Endodermal cell (in vitro differentiated cells): ENCODE data around the gene NTRK2. TPM values are rescaled to one million over a fixed set of nuclear protein-coding genes. Genes with fewer than 3 reads are reported as not detected.

ENCODE experiments used
- DNase-seq: peaks from one replicate; pipeline ENCODE4 v3.0.0-alpha.2; 2017
- H3K27ac ChIP-seq: 2 replicates; pipeline ENCODE4 v1.5.1; 2013; ENCODE audit warnings: mild to moderate bottlenecking, low read depth, low read length, moderate library complexity
- H3K27me3 ChIP-seq: 2 replicates; pipeline ENCODE4 v1.6.1; 2013; ENCODE audit warnings: mild to moderate bottlenecking, low read length, moderate library complexity; ENCODE audit not compliant: insufficient read depth, control insufficient read depth, poor library complexity, severe bottlenecking
- H3K36me3 ChIP-seq: 2 replicates; pipeline ENCODE4 v1.7.0; 2013; ENCODE audit warnings: mild to moderate bottlenecking, low read length, moderate library complexity; ENCODE audit not compliant: control insufficient read depth, insufficient read depth
- H3K4me1 ChIP-seq: one replicate; pipeline ENCODE4 v1.7.0; 2013; ENCODE audit warnings: low read length; ENCODE audit not compliant: control insufficient read depth, insufficient read depth
- H3K4me3 ChIP-seq: 2 replicates; pipeline ENCODE4 v1.5.1; 2013; ENCODE audit warnings: mild to moderate bottlenecking, low read length, moderate library complexity
- H3K9ac ChIP-seq: 2 replicates; pipeline ENCODE4 v1.6.1; 2013; ENCODE audit warnings: mild to moderate bottlenecking, low read length, moderate library complexity; ENCODE audit not compliant: poor library complexity, severe bottlenecking; ENCODE audit errors: extremely low read depth
- H3K9me3 ChIP-seq: 2 replicates; pipeline ENCODE4 v1.6.1; 2013; ENCODE audit warnings: mild to moderate bottlenecking, low read length, moderate library complexity; ENCODE audit not compliant: control insufficient read depth
- H3K27ac Mint-ChIP-seq: 2 replicates; pipeline ENCODE4 v1.8.0; 2020; ENCODE audit warnings: mixed read lengths
- H3K27me3 Mint-ChIP-seq: 2 replicates; pipeline ENCODE4 v1.8.0; 2021; ENCODE audit warnings: mild to moderate bottlenecking, mixed read lengths; ENCODE audit not compliant: insufficient read depth
- H3K36me3 Mint-ChIP-seq: 2 replicates; pipeline ENCODE4 v1.8.0; 2020; ENCODE audit warnings: low read depth, mixed read lengths
- H3K4me1 Mint-ChIP-seq: 2 replicates; pipeline ENCODE4 v1.8.0; 2020; ENCODE audit warnings: mixed read lengths
- H3K4me3 Mint-ChIP-seq: 2 replicates; pipeline ENCODE4 v1.8.0; 2020; ENCODE audit warnings: mild to moderate bottlenecking, moderate library complexity, mixed read lengths
- H3K9me3 Mint-ChIP-seq: 2 replicates; pipeline ENCODE4 v1.8.0; 2020; ENCODE audit warnings: mild to moderate bottlenecking, mixed read lengths
- WGBS, 2 experiments: methylation state at CpG; one replicate each; pipeline versions ENCODE4 v1.1.5 to v1.1.7; 2013; ENCODE audit warnings: missing lambda C conversion rate in 2 of 2, mixed read lengths in 1 of 2; ENCODE audit not compliant: insufficient coverage in 1 of 2, insufficient read length in 1 of 2; 5-methylcytosine and 5-hydroxymethylcytosine counted together
- total RNA-seq, 2 donors: library from RNA; stranded (reverse); fragmentation: NEBNext Ultra II Directional in 1 of 2; extraction: Animal tissue kit (Norgen Biotek cat#: 25700) in 1 of 2; gene quantifications; 2 replicates in 1 of 2; 3 replicates in 1 of 2; pipeline ENCODE4 v1.2.1, GENCODE V29; 2021
- TF ChIP-seq, protein P1 (sequence below): fragments of 200-600 bp; sonication (generic); conservative IDR thresholded peaks from 2 replicates; pipeline ENCODE4 v1.5.0; 2021; ENCODE audit warnings: antibody characterized with exemption, mild to moderate bottlenecking

Gene NTRK2
- total RNA-seq, 2 donors from 2014 or later: 0.09 to 0.18 TPM

DNA sequence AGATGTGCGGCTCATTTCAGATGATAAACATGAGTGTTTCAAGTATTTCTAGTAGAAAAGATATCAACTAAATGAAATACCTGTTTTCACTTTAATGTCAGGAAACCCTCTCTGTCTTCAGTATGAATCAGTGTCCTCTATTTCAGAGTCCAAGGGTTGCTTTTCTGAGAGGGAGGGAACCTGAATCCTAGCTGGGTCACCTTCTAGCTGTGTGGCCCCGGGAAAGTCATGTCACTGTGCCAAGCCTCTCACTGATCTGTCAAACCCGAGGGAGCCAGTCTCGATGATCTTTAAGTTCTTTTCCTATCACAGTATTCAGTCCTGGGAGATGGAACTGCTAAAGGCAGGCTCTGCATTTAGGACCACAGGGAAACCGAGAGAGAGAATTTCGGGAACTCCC, 258.9 kb downstream of the NTRK2 start:
- Mint-ChIP-seq H3K4me1 (peaks cover 9% of the 10 kb centered on the region), H3K4me3 (no peak overlapping the region), H3K27ac (no peak overlapping the region), H3K9me3 (no peaks in the 10 kb centered on the region), H3K36me3 (no peaks in the 10 kb centered on the region), H3K27me3 (no peaks in the 10 kb centered on the region)
- no peak for DNase-seq
- H3K9ac ChIP-seq: no peak overlapping the region
- no peaks in the 10 kb centered on the region for H3K4me1 ChIP-seq
- no peaks in the 10 kb centered on the region for H3K27me3 ChIP-seq
- TF ChIP-seq, protein P1, sequence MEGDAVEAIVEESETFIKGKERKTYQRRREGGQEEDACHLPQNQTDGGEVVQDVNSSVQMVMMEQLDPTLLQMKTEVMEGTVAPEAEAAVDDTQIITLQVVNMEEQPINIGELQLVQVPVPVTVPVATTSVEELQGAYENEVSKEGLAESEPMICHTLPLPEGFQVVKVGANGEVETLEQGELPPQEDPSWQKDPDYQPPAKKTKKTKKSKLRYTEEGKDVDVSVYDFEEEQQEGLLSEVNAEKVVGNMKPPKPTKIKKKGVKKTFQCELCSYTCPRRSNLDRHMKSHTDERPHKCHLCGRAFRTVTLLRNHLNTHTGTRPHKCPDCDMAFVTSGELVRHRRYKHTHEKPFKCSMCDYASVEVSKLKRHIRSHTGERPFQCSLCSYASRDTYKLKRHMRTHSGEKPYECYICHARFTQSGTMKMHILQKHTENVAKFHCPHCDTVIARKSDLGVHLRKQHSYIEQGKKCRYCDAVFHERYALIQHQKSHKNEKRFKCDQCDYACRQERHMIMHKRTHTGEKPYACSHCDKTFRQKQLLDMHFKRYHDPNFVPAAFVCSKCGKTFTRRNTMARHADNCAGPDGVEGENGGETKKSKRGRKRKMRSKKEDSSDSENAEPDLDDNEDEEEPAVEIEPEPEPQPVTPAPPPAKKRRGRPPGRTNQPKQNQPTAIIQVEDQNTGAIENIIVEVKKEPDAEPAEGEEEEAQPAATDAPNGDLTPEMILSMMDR: no peak
- no peaks in the 10 kb centered on the region for H3K9me3 ChIP-seq
- no peaks in the 10 kb centered on the region for H3K36me3 ChIP-seq
- no peak overlapping the region for H3K4me3 ChIP-seq
- WGBS, 2 experiments: 78 to 88% methylated on average over 3 to 6 of the region's 6 CpGs
- no peak overlapping the region for H3K27ac ChIP-seq

DNA sequence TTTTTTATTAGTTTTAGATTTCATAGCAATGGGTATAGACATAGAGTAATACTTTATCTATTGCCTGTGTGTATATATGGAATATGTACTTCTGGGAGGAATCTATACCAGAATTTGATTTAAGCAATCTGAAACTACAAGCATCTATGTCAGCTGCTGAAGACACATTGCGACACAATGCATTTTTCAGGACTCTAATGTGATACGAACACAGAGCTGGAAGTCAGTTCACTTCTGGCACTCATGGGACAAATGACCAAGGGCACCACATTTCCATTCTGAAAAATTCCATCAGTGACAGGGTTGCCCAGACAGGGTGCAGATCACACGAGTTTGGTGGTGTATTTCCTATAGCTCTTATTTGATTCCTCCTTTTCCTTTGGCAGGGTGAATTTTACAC, 259.5 kb downstream of the NTRK2 start:
- H3K4me3 Mint-ChIP-seq: no peak overlapping the region
- DNase-seq: no peak
- no peaks in the 10 kb centered on the region for H3K36me3 ChIP-seq
- no peaks in the 10 kb centered on the region for H3K9me3 Mint-ChIP-seq
- peaks cover 6% of the 10 kb centered on the region for H3K4me1 Mint-ChIP-seq
- no peaks in the 10 kb centered on the region for H3K27me3 Mint-ChIP-seq
- no peak overlapping the region for H3K4me3 ChIP-seq
- no peaks in the 10 kb centered on the region for H3K9me3 ChIP-seq
- TF ChIP-seq, protein P1: no peak
- no peaks in the 10 kb centered on the region for H3K36me3 Mint-ChIP-seq
- H3K9ac ChIP-seq: no peak overlapping the region
- no peak overlapping the region for H3K27ac Mint-ChIP-seq
- H3K27me3 ChIP-seq: no peaks in the 10 kb centered on the region
- no peak overlapping the region for H3K27ac ChIP-seq
- no peaks in the 10 kb centered on the region for H3K4me1 ChIP-seq
- 92 to 94% methylated on average over 2 to 3 of the region's 3 CpGs for WGBS, 2 experiments

DNA sequence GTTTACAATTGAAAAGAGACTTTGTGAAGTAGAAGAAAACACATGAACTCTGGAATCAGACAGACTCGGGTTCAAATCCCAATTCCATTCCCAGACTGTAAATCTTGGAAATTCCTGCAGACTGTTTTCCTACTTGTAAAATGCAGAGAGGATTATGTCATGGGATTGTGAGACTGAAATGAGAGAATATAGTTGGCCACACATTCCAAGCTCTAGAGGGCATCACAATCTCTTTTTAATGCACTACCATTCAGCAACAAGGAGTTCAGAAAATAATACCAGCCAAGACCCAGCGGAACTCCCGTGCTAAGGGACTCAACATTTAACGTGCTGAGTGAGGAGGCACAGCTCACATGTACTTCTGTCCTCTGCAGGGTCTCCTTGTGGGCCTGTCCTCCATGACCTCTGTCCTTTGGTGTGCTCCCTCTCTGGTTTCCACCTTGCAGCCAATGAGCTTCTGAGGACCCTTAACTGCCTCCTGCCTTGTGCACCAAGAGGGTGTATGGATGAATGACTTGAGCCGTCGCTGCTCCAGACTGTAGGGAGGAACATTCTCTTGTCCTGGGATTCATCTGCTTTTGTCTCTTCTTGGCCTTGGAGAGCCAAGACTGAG, 263.5 kb downstream of the NTRK2 start:
- H3K27ac Mint-ChIP-seq: peak overlapping the region; percentile 74
- H3K36me3 Mint-ChIP-seq: no peaks in the 10 kb centered on the region
- H3K27ac ChIP-seq: peak overlapping the region; percentile 39
- no peak overlapping the region for H3K9ac ChIP-seq
- no peak overlapping the region for H3K4me3 ChIP-seq
- H3K36me3 ChIP-seq: no peaks in the 10 kb centered on the region
- no peaks in the 10 kb centered on the region for H3K4me1 ChIP-seq
- DNase-seq: peak; percentile 70
- no peak overlapping the region for H3K4me3 Mint-ChIP-seq
- no peaks in the 10 kb centered on the region for H3K27me3 Mint-ChIP-seq
- WGBS, 2 experiments: 84 to 88% methylated on average over 3 to 6 of the region's 6 CpGs
- TF ChIP-seq, protein P1: peak; percentile 75
- no peaks in the 10 kb centered on the region for H3K9me3 Mint-ChIP-seq
- H3K9me3 ChIP-seq: no peaks in the 10 kb centered on the region
- no peaks in the 10 kb centered on the region for H3K27me3 ChIP-seq
- peaks cover 6% of the 10 kb centered on the region for H3K4me1 Mint-ChIP-seq
